Pons (tissue), 1 donor: ENCODE measurements around the gene PCDHGC4.

Experiments used
- DNase-seq: peaks from one replicate; pipeline ENCODE4 v3.0.0-alpha.2; 2016; ENCODE audit warnings: low spot score

PCDHGC4 gene

DNA sequence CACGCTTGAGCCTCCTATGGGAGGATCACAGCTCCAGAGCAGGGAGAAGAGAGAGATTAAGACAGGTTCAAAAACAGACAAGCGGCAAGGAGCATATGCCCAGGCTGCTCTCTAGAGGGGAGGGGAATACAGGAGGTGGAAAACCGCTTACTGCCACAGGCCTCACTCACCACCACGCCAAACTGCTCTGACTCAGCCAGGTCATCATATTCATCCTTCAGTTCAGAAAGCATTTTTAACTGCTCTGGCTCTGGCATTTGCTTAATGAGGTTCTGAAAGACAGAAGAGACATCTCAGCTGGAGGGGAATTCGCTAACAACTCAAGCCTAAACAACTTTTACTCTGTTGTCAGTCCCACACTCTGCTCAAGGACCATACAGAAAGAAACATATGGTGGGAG, 44.2 kb downstream of the PCDHGC4 start:
- no peak for DNase-seq

DNA sequence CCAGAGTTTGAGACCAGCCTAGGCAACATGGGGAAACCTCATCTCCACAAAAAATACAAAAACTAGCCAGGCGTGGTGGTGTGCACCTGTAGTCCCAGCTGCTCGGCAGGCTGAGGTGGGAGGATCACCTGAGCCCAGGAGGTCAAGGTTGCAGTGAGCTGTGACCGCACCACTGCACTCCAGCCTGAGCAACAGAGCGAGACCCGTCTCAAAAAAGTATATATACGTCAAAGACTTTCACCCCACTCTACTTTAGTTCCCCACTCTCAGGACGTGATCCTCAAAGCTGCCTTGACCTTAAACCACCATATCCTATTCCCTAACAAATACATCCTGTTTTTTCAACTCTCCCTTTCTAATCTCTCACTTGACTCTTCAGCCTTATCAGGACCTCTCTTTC, 45.0 kb downstream of the PCDHGC4 start:
- no peak for DNase-seq

DNA sequence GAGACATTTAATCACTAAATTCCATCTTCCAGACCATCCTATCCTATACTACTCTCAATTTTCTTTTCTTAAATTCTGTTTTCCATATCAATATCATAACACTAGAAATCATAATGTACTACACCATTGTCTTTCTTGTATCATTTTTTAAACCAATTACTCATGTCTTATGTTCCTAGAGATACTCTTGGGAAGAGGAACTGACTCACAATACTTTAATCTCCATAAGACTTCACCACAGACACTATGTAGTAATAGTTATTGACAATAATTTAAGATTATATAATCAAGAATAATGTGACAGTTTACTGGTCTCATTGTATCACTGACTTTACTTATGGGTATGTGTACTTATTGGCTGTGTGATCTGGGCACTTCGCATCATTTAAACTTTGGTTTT, 47.9 kb downstream of the PCDHGC4 start:
- no peak for DNase-seq

DNA sequence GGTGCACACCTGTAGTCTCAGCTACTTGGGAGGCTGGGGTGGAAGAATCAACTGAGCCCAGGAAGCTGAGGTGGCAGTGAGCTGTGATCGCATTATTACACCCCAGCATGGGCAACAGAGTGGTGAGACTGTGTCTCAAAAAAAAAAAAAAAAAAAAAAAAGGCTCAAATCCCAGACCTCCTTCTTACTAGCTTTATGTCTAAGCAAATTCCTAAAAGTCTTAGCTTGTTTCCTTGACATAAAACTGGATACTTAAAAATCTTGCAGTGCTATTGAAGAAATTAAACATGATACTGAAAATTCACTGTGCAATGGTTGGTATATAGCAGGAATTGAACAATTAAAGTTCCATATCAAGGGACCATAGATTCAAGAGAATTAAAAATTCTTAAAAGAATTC, 49.1 kb downstream of the PCDHGC4 start:
- DNase-seq = no peak

DNA sequence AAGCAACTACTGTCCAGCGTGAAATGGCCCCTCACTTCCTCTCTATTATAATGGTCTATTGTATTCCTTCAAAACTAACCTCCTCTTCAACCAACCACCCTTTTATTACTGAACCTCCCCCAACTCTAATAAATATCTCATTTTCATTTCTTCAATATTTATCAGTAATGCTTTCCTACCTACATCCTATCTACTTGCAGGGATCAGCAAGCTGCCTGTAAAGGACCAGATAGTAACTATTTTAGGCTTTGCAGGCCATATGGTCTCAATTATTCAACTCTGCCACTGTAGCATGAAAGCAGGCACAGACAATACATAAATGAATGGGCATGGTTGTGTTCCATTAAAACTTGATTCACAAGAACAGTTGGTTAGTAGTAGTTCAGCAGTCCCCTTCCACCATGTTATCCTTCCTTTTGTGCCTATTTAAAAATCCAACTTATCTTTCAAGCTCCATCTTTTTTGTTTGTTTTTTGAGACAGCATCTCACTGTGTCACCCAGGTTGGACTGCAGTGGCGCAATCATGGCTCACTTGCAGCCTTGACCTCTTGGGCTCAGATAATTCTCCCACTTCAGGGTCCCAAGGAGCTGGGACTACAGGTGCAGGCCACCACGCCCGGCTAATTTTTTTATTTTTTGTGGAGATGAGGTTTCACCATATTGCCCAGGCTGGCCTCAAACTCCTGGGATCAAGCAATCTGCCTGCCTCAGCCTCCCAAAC, 49.8 kb downstream of the PCDHGC4 start:
- DNase-seq = no peak
